Stimulated activated CD8-positive, alpha-beta memory T cell treated with anti-CD3 and anti-CD28 coated beads, Interleukin-15, amount 100 ng/mL, for 1 hour (primary cell): Measurements from ENCODE around the gene LY6G5C.

Source experiments
- DNase-seq: peaks from one replicate; pipeline ENCODE4 v3.0.0-alpha.2; 2020; ENCODE audit warnings: low read depth

The LY6G5C gene

DNA sequence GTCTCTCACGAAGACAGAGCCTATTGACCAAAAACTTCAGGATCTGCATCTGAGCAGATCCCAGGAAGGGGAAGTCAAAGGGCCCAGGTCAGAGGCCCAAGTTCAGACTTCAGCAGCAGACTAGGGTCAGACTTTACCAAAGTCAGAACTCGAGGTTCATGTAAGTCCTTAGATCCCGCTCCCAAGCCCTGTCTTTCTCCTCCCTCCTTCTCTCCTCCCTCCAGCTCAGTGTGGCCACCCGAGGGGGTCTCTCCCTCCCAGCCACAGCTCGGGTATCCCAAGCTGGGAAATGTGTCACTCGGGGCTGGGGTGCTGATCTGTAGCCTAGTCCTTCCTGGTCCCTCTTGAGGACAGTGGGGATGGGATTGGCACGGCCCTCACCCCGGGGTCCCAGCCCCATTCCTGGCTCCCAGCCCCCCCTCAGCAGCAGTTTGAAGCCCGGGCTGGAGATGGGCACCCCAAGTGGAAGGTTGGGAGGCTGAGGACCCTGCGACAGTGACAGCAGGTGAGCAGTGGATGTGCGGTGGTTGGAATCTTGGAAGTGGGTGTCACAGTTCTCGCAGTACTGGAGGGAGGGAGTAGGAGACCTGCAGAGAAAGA lies 18.6 kb downstream of the LY6G5C start:
- no peak for DNase-seq

DNA sequence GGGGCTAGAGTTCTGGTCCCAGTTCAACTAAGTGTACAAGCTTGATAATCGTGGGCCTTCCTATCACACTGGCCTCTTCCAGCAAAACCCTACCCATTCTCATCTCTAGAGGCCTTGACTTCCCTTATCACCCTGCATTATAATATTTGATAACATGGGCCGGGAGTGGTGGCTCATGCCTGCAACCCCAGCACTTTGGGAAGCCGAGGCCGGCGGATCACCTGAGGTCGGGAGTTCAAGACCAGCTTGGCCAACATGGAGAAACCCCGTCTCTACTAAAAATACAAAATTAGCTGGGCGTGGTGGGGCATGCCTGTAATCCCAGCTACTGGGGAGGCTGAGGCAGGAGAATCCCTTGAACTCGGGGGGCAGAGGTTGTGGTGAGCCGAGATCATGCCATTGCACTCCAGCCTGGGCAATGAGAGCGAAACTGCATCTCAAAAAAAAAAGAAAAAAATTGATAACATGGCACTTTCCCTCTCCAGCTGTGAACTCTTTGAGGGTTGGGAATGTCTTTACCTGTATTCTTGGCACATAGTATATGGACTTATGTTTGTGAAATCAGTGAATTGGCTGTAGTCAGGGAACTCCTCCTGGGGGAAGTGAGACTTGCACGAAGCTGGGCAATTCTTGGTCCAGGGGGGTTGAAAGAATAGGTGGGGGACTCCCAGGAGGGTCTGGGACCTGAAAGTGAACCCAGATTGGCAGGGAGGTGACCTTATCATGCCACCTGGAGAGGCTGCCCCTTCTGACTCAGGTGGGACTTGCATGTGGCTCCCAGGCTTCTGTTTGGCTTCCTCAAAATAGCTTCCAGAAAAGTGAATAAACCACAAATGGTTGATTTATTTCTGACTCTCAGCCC lies 19.4 kb downstream of the LY6G5C start:
- no peak for DNase-seq

DNA sequence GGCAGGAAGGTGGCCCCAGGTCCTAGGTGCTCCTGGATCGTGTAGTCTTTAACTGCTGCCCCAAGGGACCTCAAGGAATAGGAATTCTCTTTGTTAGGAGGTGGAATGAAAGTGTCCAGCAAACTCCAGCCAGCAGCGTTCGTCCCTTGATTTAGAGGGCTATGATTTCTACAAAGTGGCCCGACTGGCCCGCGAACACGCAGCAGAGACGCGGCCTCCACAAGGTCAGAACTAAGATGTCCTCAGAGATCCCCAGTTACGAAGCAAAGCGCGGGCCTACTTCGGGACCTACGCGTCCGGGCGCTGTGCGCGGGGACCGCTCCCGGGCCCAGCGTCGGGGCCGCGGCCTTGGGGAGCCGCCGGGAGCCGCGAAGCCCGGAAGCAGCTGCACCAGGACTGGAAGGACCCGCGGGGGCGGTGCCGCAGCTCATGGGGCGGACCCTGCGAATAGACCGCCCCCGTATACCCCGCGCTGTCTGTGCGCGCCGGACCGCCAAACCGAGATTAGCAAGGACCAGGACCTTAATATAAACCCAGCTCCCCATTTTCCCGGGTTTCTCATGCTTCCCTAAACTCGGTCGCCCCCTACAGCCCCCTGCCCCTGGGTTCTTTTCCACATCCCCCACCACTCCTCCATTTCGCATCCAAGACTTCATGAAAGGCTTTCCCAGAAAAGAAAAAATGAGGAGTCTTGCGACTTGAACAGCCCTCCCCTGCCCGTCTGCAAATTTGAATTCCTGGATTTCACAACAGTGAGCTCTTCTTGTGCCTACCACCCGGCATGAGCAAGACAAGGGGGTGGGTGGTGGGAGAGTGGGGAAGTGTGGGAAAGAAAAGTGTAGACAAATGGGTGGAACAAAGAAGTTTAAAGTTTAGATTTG lies 20.2 kb downstream of the LY6G5C start, which contains the start of gene C6orf47:
TSS of gene C6orf47 (minus strand) at position 398 of the 881 bp plus-strand sequence. CDS start 831 bp downstream, outside the sequence.
- peak; percentile 56 for DNase-seq

DNA sequence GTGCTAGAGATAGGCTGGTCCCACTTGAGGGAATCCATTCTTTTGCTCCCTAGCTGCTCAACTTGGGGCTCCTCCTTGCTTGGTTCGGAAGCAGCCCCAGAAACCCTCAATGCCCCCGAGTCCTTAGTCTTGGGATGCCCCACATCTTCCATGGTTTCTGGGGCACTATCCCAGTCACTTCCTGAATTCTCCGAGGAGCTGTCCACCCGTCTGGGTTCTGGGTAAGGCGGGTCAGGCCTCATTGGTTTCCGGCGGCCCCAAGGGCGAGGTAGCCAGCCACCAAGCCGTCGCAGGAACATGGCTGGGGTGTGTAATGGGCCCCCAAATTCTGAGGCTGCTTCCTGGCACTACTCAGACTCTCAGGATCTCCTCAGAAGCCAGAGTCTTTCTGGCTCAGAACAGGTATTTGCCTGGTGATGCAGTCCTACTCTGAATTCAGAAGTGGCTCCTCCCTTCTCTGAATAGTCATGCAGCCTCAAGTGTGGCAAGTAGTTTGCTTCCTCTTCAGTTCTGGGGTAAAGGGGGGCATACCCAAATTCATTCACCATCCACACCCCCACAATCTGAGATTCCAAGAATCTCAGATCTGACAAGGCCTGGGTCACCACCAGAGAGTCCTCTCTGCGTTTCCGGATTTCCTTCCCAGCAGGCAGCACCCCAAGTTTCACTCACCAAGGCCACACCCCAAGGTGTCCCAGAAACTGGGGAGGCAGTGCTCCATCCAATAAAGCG lies 21.1 kb downstream of the LY6G5C start:
- DNase-seq, result no peak

DNA sequence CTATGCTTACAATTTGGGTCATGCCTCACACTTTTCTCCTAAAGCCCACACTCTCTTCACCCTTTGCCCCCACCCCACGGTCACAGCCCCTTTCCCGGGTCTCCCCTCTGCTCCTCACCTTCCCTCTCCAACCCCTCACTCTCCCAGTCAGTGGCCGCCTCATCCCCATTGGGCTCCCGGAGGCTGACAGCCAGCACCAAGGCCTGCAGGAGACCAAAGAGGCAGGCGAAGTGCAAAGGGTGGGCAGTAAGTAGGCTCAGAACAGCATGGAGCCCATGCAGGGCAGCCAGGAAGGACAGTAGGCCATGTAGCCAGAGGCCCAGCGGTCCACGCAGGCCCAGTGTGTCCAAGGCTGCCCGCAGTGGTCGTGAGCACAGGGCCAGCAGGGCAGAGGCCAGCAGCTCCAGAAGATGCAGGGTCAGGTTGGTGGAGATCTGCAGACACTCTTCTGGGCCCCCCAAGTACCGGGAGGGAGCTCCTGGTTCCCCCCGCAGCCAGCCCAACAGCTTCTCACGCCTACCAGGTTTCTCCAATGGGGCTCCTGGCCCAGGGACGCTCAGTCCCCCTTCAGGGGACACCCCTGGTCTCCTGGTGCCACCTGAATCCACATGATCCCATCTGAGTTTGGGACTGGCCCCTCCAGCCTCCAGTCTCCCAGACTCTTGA lies 21.8 kb downstream of the LY6G5C start:
- DNase-seq, result no peak

DNA sequence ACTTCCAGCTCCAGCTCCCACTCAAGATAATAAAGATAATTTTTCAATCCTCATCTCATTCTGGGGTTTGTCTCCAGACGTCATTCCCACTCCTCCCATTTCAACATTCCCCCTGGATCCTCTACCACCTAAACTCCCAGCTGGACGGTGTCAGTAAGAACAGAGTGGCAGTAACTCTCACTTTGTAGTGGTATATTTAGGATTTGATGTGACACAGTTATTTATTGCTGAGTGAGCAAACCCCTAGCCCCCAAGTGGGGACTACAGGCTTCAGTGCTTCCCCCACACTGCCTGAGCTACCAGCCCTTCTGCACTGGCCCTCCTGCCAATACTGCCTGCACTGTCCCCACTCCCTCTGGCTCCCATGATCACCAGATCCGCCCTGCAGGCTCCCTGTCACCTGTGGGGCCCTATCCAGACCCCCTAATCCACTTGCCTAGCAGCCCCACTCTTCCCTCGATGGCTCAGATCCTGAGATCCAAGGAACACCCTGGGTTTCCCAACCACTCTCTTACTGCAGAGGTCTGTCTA lies 22.6 kb downstream of the LY6G5C start:
- no peak for DNase-seq

DNA sequence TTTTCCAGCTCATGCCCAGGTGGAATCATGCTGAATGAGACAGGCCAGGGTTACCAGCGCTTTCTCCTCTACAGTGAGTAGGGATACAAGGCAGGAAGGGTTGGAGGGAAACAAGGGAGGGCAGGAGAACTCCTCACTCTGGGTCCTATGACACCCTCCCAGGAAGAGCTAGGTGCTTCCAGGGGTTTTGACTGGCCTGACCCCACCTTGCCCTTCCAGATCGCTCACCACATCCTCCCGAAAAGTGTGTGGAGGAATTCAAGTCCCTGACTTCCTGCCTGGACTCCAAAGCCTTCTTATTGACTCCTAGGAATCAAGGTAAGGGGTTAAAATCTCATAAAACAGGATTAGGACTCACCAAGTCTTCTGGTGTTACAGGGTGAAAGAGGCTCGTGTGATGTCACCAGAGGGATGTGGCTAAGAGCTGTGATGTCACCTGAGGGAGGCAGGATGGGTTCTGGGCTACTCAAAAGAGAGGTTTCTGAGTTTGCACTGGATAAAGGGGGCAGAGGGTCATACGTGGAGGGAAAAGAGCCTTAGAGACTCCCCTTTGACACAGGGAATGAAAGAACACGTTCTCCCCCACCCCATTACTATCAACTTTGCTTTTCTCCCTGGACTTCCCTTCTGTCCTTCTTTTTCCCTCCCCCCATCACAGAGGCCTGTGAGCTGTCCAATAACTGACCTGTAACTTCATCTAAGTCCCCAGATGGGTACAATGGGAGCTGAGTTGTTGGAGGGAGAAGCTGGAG lies 23.3 kb downstream of the LY6G5C start:
- no peak for DNase-seq

DNA sequence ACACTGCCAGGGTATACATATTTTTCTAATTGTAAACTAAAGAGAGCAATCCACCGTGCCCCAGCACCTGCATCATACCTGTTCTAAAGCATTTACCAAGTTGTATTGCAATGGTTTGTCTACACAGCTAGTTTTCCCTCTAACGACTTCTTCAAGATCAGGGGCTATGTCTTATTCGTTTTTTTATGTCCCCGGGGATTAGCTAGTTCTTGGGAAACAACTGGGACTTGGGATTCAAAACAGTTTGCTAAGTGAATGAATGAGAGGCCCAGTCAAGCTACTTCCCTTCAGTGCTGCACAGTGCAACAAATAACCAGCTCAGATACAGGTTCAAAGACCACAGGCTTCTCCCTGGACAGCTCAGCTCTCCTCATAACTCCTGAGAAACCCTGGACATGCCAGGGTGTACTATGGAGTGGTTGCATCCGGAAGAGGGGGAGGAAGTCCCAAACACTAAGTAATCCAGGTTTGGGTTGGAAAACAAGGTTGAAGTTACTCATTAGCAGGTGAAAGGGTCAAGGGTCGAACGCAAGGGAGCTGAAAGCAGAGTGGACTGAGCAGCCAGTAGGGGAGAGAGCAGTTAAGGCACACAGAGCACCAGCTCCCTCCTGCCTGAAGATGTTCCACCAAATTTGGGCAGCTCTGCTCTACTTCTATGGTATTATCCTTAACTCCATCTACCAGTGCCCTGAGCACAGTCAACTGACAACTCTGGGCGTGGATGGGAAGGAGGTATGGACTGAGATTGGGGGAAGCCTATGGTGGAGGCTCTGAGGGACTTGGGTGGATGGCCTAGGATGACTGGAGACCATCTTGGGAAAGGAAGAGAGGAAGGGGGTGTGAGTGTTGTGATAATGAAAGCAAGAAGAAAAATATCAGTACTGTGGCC lies 25.3 kb downstream of the LY6G5C start, which contains the start of gene APOM:
TSS of gene APOM (plus strand) at position 546 of the 889 bp plus-strand sequence. CDS start at position 619, 73 bp downstream.
- DNase-seq, result no peak

DNA sequence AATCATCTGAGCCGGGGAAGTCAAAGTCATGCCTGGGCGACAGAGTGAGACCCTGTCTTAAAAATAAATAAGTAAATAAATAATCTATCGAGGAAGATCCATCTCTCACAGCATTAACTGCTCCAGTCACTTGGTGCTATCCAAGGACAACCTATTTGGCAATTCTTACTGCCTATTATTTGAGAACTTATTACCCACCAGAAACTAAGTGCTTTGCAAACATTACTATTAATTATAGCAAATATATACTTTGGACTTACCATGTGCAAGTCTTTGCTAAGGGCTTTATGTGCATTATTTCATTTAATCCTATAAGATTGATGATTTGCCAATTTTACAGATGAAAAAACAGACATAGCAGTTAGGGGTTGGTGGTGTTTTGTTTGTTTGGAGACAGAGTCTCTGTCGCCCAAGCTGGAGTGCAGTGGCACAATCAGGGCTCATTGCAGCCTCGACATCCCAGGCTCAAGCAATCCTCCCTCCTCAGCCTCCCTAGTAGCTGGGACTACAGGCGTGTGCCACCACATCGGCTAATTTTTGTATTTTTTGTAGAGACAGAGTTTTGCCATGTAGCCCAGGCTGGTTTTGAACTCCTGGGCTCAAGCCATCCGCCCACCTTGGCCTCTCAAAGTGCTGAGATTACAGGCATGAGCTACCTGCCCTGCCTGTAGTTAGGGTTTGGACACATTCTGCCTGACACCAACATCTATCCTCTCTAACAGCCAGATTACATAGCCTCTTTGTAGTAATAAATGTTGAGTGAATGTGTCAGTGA lies 26.1 kb downstream of the LY6G5C start:
- no peak for DNase-seq

DNA sequence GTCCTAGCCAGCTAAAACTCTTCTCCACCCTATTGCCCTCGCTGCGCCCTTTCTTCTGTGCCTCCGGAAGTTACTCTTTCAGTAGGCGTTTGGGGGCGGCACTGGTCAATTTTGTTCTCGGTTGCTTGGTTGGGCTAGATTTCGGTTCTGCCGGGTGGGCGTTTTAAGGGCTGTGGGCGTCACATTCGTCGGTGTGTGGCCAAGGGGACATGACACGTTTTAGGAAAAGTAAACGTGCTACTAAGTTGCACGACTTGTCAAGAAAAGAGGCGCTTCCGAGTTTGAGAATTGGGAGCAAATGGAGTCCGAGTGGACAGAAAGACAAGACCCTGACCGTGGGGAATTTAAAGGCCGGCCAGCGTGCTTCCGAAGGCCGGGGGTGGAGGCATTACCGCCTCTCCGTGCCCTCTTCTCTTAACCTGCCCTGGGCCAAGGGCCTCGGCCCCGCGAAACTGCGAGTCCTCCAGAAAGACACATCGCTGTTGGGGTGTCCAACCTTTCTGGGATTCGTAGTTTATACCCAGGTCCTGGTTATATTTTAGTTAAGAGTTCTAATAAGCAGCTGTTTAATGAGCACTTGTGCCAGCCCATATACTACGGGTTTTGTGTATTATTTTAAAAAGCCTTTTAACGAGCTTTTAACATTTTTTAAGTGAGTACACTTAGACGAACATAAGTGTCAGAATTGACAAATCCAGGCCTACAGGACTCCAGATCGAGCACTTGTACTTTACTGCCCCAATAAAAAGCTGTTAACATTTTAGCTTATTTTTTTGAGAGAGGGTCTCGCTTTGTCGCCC lies 27.7 kb downstream of the LY6G5C start:
- peak; percentile 71 for DNase-seq

DNA sequence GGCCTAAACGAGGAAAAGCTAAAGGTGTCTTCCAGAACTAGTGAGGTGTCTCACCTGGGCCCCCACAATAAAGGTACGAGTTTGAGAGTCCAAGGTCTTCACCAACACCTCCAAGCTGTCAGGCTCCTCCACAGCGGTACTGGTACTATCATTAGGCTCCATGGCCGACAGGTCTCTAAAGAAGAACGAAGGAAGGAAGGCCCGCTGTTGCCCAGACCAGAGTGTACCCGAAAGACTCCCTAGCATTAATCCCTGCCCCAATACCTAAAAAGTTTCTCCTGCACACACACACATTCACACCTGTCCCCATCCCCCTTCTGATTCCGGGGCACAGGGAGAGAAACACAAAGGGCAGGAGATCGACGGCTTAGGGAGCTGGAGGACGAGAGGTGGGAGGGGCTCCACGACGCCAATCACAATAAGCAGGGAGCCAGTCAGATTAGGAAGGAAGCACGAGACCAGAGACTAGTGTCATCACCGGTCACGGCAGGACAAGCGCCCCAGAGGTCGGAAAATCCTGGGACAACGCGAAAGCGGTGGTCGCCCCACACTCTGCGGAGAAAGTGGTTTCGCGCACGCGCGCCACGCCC lies 29.2 kb downstream of the LY6G5C start:
- no peak for DNase-seq

DNA sequence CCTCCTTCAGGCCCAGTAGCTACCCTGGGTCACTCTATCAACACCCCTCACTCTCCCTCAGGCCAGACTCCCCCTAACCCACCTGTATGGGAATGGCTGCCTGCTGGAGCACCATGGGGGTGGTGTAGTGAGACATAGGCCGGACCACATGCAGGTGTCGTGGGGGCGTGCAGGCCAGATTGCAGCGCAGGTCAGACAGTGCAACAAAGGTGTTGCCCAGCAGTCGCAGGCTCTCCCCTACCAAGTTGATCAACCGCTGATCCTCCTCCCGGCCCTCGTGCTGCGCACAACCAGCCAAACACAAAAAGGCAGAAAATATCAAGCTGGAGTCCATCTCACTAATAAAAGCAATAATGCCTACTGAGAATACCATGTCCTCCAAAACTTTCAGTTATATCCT lies 35.5 kb downstream of the LY6G5C start:
- DNase-seq, result no peak

DNA sequence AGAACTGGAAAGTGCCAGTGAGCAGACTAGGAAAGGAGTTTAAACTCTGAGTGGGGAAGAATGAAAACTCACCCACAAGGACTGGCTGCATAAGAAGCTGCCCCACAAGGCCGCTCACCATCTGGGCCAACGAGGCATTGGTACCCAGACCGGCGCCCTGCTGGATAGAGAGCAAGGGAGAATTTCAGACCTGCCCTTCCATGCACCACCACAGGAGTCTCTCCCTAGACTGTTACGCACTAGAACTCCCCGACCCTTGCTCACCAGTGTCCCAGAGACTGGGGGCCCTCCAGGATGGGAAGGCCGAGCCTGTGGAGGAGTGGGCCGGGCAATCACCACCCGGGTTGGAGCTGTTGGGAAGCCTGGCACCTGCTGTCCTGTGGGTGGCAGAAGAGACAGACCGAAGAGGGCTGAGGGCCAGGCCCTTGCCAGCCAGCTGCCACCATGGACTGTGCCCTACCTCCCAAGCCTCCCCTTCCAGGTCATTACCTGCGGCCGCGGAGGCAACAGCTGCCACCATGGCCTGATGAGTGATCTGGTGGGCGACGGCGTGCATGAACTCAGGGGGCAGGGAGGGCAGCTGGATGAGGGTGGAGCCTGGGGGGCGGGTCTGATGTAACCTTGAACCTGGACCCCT lies 36.9 kb downstream of the LY6G5C start:
- DNase-seq, result no peak

DNA sequence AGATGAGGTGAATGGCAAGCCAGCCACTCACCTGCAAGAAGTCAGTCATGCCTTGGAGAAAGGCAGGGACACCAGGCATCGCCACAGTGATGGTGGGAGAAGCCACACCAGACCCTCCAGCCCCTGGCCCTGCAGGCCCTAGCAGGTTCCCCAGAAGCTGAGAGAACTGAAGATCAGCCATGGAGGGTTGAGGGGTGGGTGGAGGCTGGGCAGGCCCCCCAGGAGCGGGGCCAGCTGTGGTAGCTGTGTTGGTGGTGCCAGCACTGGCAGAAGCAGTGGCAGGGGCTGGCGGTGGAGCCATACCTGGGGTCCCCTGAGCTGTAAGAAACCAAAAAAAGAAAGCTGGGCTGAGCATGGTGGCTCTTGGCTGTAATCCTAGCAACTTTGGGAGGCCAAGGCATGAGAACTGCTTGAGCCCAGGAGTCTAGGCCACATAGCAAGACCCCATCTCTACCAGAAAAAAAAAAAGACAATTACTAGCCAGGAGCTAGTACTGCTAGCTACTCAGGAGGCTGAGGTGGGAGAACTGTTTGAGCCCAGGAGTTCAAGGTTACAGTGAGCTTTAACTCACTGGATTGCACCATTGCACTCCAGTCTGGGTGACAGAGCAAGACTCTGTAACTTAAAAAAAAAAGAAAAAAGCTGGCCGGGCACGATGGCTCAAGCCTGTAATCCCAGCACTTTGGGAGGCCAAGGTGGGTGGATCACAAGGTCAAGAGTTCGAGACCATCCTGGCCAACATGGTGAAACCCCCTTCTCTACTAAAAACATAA lies 37.9 kb downstream of the LY6G5C start:
- no peak for DNase-seq

DNA sequence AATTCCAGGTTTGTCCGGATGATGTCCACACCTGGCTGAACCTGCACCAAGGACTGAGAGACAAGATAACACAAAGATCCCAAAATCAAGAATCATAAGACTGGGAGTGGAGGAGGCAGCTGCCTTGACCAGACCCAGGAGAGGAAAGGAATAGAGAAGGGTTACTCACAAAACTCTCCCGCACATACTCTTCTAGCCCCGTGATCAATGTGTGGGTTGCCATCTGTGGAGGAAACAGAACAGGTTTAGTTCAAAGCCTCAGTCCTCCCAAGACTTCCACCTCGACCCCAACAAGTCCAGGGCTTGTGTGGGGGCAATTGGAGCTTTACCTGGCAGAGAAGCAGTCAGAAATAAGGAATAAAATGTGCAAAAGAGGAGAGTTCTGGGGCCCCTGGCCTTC lies 39.5 kb downstream of the LY6G5C start:
- DNase-seq, result no peak

DNA sequence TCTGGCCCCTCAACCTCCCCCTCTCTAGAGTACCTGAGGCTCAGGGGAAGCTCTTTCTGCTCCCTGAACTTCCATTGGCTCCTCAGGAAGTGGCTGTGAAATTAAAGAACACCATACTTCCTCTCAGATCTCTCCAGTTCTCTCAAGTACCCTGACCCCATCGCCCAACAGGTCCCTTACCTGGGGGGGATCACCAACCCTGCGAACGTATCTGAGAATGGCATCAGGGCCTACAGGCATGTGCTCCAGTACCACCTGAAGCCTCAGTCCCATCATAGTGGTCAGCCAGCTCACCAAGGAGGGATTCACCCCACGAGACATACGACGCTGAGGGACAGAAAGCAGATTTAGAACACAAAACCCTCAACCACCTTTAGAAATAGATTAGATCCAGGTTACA lies 40.3 kb downstream of the LY6G5C start:
- no peak for DNase-seq
